GM23338 (cell line): ENCODE data around the gene ARHGAP10. TPM values are rescaled to one million over a fixed set of nuclear protein-coding genes. Genes with fewer than 3 reads are reported as not detected.

Source experiments
- ATAC-seq: fragments of 200-7000 bp; cut with Tn5 transposase; 3 replicates; pipeline ENCODE4 v1.9.1; 2020
- DNase-seq: peaks from one replicate; pipeline ENCODE4 v3.0.0-alpha.2; 2015; ENCODE audit warnings: low spot score
- H2AFZ ChIP-seq: fragments of 200-600 bp; sonication (generic); 2 replicates; pipeline ENCODE4 v1.8.0; 2016; ENCODE audit warnings: antibody characterized with exemption, mild to moderate bottlenecking, moderate library complexity
- H3F3A ChIP-seq: fragments of 200-600 bp; sonication (generic); replicated peaks from 2 replicates; pipeline ENCODE4 v1.8.0; 2017; ENCODE audit warnings: antibody characterized with exemption, mixed run types, low read depth
- H3K27ac ChIP-seq: fragments of 200-600 bp; sonication (generic); 2 replicates; pipeline ENCODE4 v1.6.1; 2016; ENCODE audit warnings: low read depth
- H3K27me3 ChIP-seq: fragments of 200-600 bp; sonication (generic); 2 replicates; pipeline ENCODE4 v1.8.0; 2016; ENCODE audit warnings: mild to moderate bottlenecking, mixed run types, moderate library complexity; ENCODE audit not compliant: insufficient read depth
- H3K36me3 ChIP-seq: fragments of 200-600 bp; sonication (generic); 2 replicates; pipeline ENCODE4 v1.8.0; 2016; ENCODE audit warnings: mild to moderate bottlenecking; ENCODE audit not compliant: insufficient read depth
- H3K4me1 ChIP-seq: fragments of 200-600 bp; sonication (generic); 2 replicates; pipeline ENCODE4 v1.8.0; 2016; ENCODE audit warnings: mild to moderate bottlenecking, moderate library complexity; ENCODE audit not compliant: insufficient read depth
- H3K4me2 ChIP-seq: fragments of 200-600 bp; sonication (generic); 2 replicates; pipeline ENCODE4 v1.7.1; 2017; ENCODE audit warnings: mixed run types
- H3K4me3 ChIP-seq: fragments of 200-600 bp; sonication (generic); 2 replicates; pipeline ENCODE4 v1.6.1; 2016; ENCODE audit warnings: mixed run types
- H3K79me2 ChIP-seq: fragments of 200-600 bp; sonication (generic); replicated peaks from 2 replicates; pipeline ENCODE4 v1.8.0; 2017; ENCODE audit warnings: mild to moderate bottlenecking; ENCODE audit not compliant: insufficient read depth
- H3K9me2 ChIP-seq: fragments of 200-600 bp; sonication (generic); 2 replicates; pipeline ENCODE4 v1.8.0; 2017; ENCODE audit not compliant: insufficient read depth
- H4K20me1 ChIP-seq: fragments of 200-600 bp; sonication (generic); replicated peaks from 2 replicates; pipeline ENCODE4 v1.8.0; 2017; ENCODE audit warnings: mild to moderate bottlenecking; ENCODE audit not compliant: insufficient read depth
- H3K27ac Mint-ChIP-seq: 2 replicates; pipeline ENCODE4 v1.8.0; 2020; ENCODE audit warnings: inconsistent platforms, mild to moderate bottlenecking, moderate library complexity, mixed read lengths
- H3K27me3 Mint-ChIP-seq: 3 replicates; pipeline ENCODE4 v1.8.0; 2022; ENCODE audit warnings: low read depth, mild to moderate bottlenecking, moderate library complexity, mixed read lengths, inconsistent platforms; ENCODE audit not compliant: insufficient read depth, poor library complexity
- H3K36me3 Mint-ChIP-seq: 3 replicates; pipeline ENCODE4 v1.8.0; 2021; ENCODE audit warnings: low read depth, mild to moderate bottlenecking, inconsistent platforms, moderate library complexity, mixed read lengths
- H3K4me1 Mint-ChIP-seq: 3 replicates; pipeline ENCODE4 v1.8.0; 2020; ENCODE audit warnings: mild to moderate bottlenecking, inconsistent platforms, mixed read lengths
- H3K4me3 Mint-ChIP-seq: 3 replicates; pipeline ENCODE4 v1.8.0; 2021; ENCODE audit warnings: moderate library complexity, mild to moderate bottlenecking, inconsistent platforms, mixed read lengths
- H3K9me3 Mint-ChIP-seq: 3 replicates; pipeline ENCODE4 v1.8.0; 2020; ENCODE audit warnings: moderate library complexity, mild to moderate bottlenecking, inconsistent platforms, mixed read lengths
- CREB1 ChIP-seq: fragments of 250-450 bp; sonication (Bioruptor Pico); IDR thresholded peaks from 2 replicates; pipeline ENCODE4 v1.5.0; 2020; ENCODE audit warnings: low read depth, mild to moderate bottlenecking, moderate library complexity
- EZH2phosphoT487 ChIP-seq: fragments of 200-600 bp; sonication (generic); IDR thresholded peaks from one replicate; pipeline ENCODE4 v1.8.1; 2018; ENCODE audit warnings: antibody characterized with exemption; ENCODE audit not compliant: unreplicated experiment
- JUNB ChIP-seq: IDR thresholded peaks from one replicate; pipeline ENCODE4 v1.6.1; 2016; ENCODE audit warnings: antibody characterized with exemption; ENCODE audit not compliant: unreplicated experiment
- NANOG ChIP-seq: IDR thresholded peaks from 2 replicates; pipeline ENCODE4 v1.6.1; 2016; ENCODE audit warnings: antibody characterized with exemption, borderline replicate concordance
- POLR2AphosphoS5 ChIP-seq: IDR thresholded peaks from 2 replicates; pipeline ENCODE4 v1.6.1; 2016; ENCODE audit warnings: antibody characterized with exemption, low read depth
- STAT1 ChIP-seq: IDR thresholded peaks from one replicate; pipeline ENCODE4 v1.6.1; 2016; ENCODE audit warnings: antibody characterized with exemption; ENCODE audit not compliant: unreplicated experiment
- polyA plus RNA-seq: library from polyadenylated mRNA; unstranded; fragments of >200 nt; fragmentation: Nextera tagmentation; extraction: Ambion mirVana; gene quantifications from 2 replicates; pipeline ENCODE4 v1.2.1, GENCODE V29; 2016
- total RNA-seq: library from RNA; depleted of rRNA; stranded (reverse); fragments of >200 nt; shearing (Covaris generic); gene quantifications from 2 replicates; pipeline ENCODE4 v1.2.3, GENCODE V29; 2014
- TF ChIP-seq, protein P1 (sequence below): IDR thresholded peaks from one replicate; pipeline ENCODE4 v1.6.1; 2018; ENCODE audit warnings: antibody characterized with exemption; ENCODE audit not compliant: unreplicated experiment
- TF ChIP-seq, protein P2 (sequence below), 2 experiments: fragments of 200-600 bp in 1 of 2; sonication (generic) in 1 of 2; conservative IDR thresholded peaks; 2 replicates each; pipeline versions ENCODE4 v1.5.1 to v1.6.1; 2016 to 2017; ENCODE audit warnings: antibody characterized with exemption in 2 of 2, low read depth in 2 of 2, mild to moderate bottlenecking in 2 of 2, moderate library complexity in 1 of 2

Gene ARHGAP10
- total and polyA plus RNA-seq, 2 experiments from 2014 or later = 5.1 to 6.3 TPM

DNA sequence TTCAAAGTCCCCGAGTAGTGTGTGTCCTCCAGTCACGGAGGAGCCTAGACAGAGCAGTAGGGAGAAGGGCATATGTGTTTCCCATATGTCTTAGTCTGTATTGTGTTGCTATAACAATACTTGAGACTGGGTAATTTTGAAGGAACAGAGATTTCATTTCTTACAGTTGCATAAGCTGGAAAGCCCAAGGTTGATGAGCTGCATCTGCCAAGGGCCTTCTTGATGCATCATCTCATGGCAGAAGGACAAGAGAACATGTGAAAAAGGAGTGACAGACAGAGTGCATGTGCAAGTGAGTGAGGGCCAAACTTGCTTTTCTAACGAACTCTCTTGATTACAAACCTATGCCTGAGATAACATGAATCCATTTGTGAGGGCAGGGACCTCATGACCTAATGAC is 243.4 kb downstream of the ARHGAP10 start:
- H3K27me3 Mint-ChIP-seq = no peaks in the 10 kb centered on the region
- no peak for TF ChIP-seq STAT1
- TF ChIP-seq NANOG = no peak
- TF ChIP-seq EZH2phosphoT487 = no peak
- TF ChIP-seq CREB1 (CRISPR knock-in tag) = no peak
- TF ChIP-seq POLR2AphosphoS5 = no peak
- TF ChIP-seq, protein P1, sequence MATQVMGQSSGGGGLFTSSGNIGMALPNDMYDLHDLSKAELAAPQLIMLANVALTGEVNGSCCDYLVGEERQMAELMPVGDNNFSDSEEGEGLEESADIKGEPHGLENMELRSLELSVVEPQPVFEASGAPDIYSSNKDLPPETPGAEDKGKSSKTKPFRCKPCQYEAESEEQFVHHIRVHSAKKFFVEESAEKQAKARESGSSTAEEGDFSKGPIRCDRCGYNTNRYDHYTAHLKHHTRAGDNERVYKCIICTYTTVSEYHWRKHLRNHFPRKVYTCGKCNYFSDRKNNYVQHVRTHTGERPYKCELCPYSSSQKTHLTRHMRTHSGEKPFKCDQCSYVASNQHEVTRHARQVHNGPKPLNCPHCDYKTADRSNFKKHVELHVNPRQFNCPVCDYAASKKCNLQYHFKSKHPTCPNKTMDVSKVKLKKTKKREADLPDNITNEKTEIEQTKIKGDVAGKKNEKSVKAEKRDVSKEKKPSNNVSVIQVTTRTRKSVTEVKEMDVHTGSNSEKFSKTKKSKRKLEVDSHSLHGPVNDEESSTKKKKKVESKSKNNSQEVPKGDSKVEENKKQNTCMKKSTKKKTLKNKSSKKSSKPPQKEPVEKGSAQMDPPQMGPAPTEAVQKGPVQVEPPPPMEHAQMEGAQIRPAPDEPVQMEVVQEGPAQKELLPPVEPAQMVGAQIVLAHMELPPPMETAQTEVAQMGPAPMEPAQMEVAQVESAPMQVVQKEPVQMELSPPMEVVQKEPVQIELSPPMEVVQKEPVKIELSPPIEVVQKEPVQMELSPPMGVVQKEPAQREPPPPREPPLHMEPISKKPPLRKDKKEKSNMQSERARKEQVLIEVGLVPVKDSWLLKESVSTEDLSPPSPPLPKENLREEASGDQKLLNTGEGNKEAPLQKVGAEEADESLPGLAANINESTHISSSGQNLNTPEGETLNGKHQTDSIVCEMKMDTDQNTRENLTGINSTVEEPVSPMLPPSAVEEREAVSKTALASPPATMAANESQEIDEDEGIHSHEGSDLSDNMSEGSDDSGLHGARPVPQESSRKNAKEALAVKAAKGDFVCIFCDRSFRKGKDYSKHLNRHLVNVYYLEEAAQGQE = no peak
- no peak for TF ChIP-seq JUNB
- TF ChIP-seq, protein P2, sequence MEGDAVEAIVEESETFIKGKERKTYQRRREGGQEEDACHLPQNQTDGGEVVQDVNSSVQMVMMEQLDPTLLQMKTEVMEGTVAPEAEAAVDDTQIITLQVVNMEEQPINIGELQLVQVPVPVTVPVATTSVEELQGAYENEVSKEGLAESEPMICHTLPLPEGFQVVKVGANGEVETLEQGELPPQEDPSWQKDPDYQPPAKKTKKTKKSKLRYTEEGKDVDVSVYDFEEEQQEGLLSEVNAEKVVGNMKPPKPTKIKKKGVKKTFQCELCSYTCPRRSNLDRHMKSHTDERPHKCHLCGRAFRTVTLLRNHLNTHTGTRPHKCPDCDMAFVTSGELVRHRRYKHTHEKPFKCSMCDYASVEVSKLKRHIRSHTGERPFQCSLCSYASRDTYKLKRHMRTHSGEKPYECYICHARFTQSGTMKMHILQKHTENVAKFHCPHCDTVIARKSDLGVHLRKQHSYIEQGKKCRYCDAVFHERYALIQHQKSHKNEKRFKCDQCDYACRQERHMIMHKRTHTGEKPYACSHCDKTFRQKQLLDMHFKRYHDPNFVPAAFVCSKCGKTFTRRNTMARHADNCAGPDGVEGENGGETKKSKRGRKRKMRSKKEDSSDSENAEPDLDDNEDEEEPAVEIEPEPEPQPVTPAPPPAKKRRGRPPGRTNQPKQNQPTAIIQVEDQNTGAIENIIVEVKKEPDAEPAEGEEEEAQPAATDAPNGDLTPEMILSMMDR (conservative IDR thresholded peaks at IDR 0.05; ENCODE audit: low read depth in 2 of 2) = no peak

More for the DNA sequence above, 243.4 kb downstream of the ARHGAP10 start:
- Histone ChIP-seq H4K20me1 (no peaks in the 10 kb centered on the region), H3F3A (no peaks in the 10 kb centered on the region), H3K27ac (no peak overlapping the region), H3K4me1 (peaks cover 16% of the 10 kb centered on the region), H3K27me3 (no peaks in the 10 kb centered on the region), H3K4me3 (no peak overlapping the region), H3K9me2 (peaks cover 8% of the 10 kb centered on the region; the same call in 1 of the 2 replicates), H2AFZ (no peak overlapping the region), H3K79me2 (no peaks in the 10 kb centered on the region), H3K36me3 (0 out of 2 replicates have a peak, but pooled peaks cover 4% of the 10 kb centered on the region), H3K4me2 (no peak overlapping the region)
- H3K4me3 Mint-ChIP-seq = no peak overlapping the region
- no peak for ATAC-seq
- no peak for DNase-seq
- H3K9me3 Mint-ChIP-seq = peaks cover 6% of the 10 kb centered on the region
- H3K27ac Mint-ChIP-seq = no peak overlapping the region
- peaks cover 13% of the 10 kb centered on the region; the same call in 2 of the 3 replicates for H3K36me3 Mint-ChIP-seq
- peaks cover 16% of the 10 kb centered on the region for H3K4me1 Mint-ChIP-seq
